HepG2 (cell line): ENCODE measurements around the gene MFSD2B. TPM values are rescaled to one million over a fixed set of nuclear protein-coding genes. Genes with fewer than 3 reads are reported as not detected.

Experiments used
- BRCA1 ChIP-seq: sonication (generic); formaldehyde crosslinking; IDR thresholded peaks from 2 replicates; pipeline ENCODE4 v1.4.0; 2020; ENCODE audit warnings: missing genetic modification reagents
- EED ChIP-seq: sonication (generic); formaldehyde crosslinking; IDR thresholded peaks from 2 replicates; pipeline ENCODE4 v1.5.0; 2020; ENCODE audit warnings: mild to moderate bottlenecking, missing genetic modification reagents
- ETV6 ChIP-seq: sonication (generic); formaldehyde crosslinking; conservative IDR thresholded peaks from 2 replicates; pipeline ENCODE4 v1.4.0; 2020; ENCODE audit warnings: missing genetic modification reagents
- HDAC1 ChIP-seq: sonication (generic); formaldehyde crosslinking; IDR thresholded peaks from 2 replicates; pipeline ENCODE4 v1.5.1; 2020; ENCODE audit warnings: mild to moderate bottlenecking, missing genetic modification reagents
- ISL2 ChIP-seq: sonication (generic); formaldehyde crosslinking; IDR thresholded peaks from 2 replicates; pipeline ENCODE4 v1.5.0; 2020; ENCODE audit warnings: missing genetic modification reagents
- KAT7 ChIP-seq: IDR thresholded peaks from 2 replicates; pipeline ENCODE4 v1.6.1; 2018; ENCODE audit warnings: borderline replicate concordance, missing compliant biosample characterization
- NKX3-1 ChIP-seq: sonication (generic); formaldehyde crosslinking; IDR thresholded peaks from 2 replicates; pipeline ENCODE4 v1.5.0; 2020; ENCODE audit warnings: missing genetic modification reagents
- TCF7L2 ChIP-seq: IDR thresholded peaks from 2 replicates; pipeline ENCODE4 v1.6.1; 2011; ENCODE audit warnings: mild to moderate bottlenecking, low read depth, low read length, moderate library complexity
- TGIF2 ChIP-seq: IDR thresholded peaks from 2 replicates; pipeline ENCODE4 v1.6.1; 2016; ENCODE audit warnings: control low read depth, missing compliant biosample characterization
- ZBTB42 ChIP-seq: sonication (generic); formaldehyde crosslinking; IDR thresholded peaks from 2 replicates; pipeline ENCODE4 v1.5.0; 2020; ENCODE audit warnings: mild to moderate bottlenecking, missing genetic modification reagents
- ZC3H13 ChIP-seq: sonication (generic); formaldehyde crosslinking; IDR thresholded peaks from 2 replicates; pipeline ENCODE4 v1.8.1; 2023; ENCODE audit warnings: mild to moderate bottlenecking, missing genetic modification reagents, moderate library complexity
- ZFP36L1 ChIP-seq: sonication (generic); formaldehyde crosslinking; IDR thresholded peaks from 2 replicates; pipeline ENCODE4 v1.8.0; 2022; ENCODE audit warnings: mild to moderate bottlenecking, missing genetic modification reagents, moderate library complexity
- ZNF251 ChIP-seq: sonication (generic); formaldehyde crosslinking; IDR thresholded peaks from 2 replicates; pipeline ENCODE4 v1.9.0; 2021; ENCODE audit warnings: mild to moderate bottlenecking, missing genetic modification reagents
- ZNF282 ChIP-seq: fragments of 450-650 bp; IDR thresholded peaks from 2 replicates; pipeline ENCODE4 v1.6.1; 2018; ENCODE audit not compliant: partially characterized antibody
- ZNF329 ChIP-seq: sonication (generic); formaldehyde crosslinking; IDR thresholded peaks from 2 replicates; pipeline ENCODE4 v1.9.0; 2021; ENCODE audit warnings: low read depth, mild to moderate bottlenecking, missing genetic modification reagents
- ZNF33B ChIP-seq: sonication (generic); formaldehyde crosslinking; IDR thresholded peaks from 2 replicates; pipeline ENCODE4 v1.5.1; 2020; ENCODE audit warnings: mild to moderate bottlenecking, missing genetic modification reagents
- ZNF431 ChIP-seq: sonication (generic); formaldehyde crosslinking; IDR thresholded peaks from 2 replicates; pipeline ENCODE4 v1.9.0; 2022; ENCODE audit warnings: missing genetic modification reagents, low read depth, mild to moderate bottlenecking, borderline replicate concordance
- ZNF451 ChIP-seq: sonication (generic); formaldehyde crosslinking; IDR thresholded peaks from 2 replicates; pipeline ENCODE4 v1.5.0; 2020; ENCODE audit warnings: mild to moderate bottlenecking, missing genetic modification reagents
- ZNF563 ChIP-seq: sonication (generic); formaldehyde crosslinking; IDR thresholded peaks from 2 replicates; pipeline ENCODE4 v1.8.0; 2022; ENCODE audit warnings: mild to moderate bottlenecking, moderate library complexity, missing genetic modification reagents
- polyA plus RNA-seq, 8 experiments: library from polyadenylated mRNA; depleted of rRNA in 3 of 8; stranded (reverse) in 7 of 8; unstranded in 1 of 8; fragments of >200 nt; fragmentation: Illumina TruSeq in 4 of 8; extraction: Trizol in 4 of 8; gene quantifications; 2 replicates each; pipeline versions ENCODE4 v1.2.1 to v1.2.3, GENCODE V29; 2011 to 2016; ENCODE audit warnings: low read depth in 4 of 8, missing spikeins in 1 of 8, mixed read lengths in 1 of 8; ENCODE audit not compliant: insufficient read depth in 1 of 8
- total RNA-seq, 5 experiments: library from RNA; depleted of rRNA; stranded (reverse); fragments of >200 nt; fragmentation: Illumina TruSeq; extraction: Trizol; gene quantifications; 2 replicates each; pipeline ENCODE4 v1.2.3, GENCODE V29; 2016; ENCODE audit warnings: low read depth in 1 of 5
- TF ChIP-seq, protein P1 (sequence below): sonication (generic); formaldehyde crosslinking; IDR thresholded peaks from 2 replicates; pipeline ENCODE4 v1.5.0; 2020; ENCODE audit warnings: missing genetic modification reagents
- TF ChIP-seq, protein P2 (sequence below): sonication (generic); formaldehyde crosslinking; IDR thresholded peaks from 2 replicates; pipeline ENCODE4 v1.5.0; 2020; ENCODE audit warnings: missing genetic modification reagents
- TF ChIP-seq, protein P3 (sequence below): sonication (generic); formaldehyde crosslinking; IDR thresholded peaks from 2 replicates; pipeline ENCODE4 v1.4.0; 2020; ENCODE audit warnings: missing genetic modification reagents
- TF ChIP-seq, protein P4 (sequence below): sonication (generic); formaldehyde crosslinking; IDR thresholded peaks from 2 replicates; pipeline ENCODE4 v1.5.0; 2020; ENCODE audit warnings: mild to moderate bottlenecking, missing genetic modification reagents

MFSD2B gene
- total and polyA plus RNA-seq, 2 of the 13 experiments (the other 11 are each of a cell fraction or from before 2014, with no cell fraction given), result 0.21 to 0.93 TPM

DNA sequence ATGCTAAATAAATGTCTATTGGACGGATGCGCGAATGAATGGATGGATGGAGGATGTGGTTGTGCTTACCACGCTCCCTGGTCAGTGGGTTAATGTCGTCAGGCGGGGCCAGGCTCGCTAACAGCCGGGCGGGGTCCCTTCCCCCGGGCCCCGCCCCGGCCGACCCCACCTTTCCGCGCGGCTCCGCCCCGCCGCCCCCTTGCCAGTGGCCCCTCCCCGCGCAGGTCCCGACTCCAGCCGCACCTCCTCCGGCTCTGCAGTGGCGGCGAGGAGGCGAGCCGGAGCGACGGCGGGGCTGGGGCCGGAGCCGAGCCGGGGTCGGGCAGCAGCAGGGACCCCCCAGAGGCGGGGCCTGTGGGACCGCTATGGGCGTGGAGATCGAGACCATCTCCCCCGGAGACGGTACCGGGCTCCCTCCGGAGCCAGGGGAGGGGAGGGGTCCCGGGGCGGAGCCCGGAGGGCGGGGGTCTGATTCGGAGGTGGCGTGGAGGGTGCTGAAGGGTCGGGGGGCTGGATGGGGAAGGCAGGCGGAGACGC lies 39.7 kb downstream of the MFSD2B start, which contains the start of gene FKBP1B (continued):
- TF ChIP-seq ZNF329, result peak; percentile 34; the same call in 1 of the 2 replicates
- TF ChIP-seq ZNF563 (CRISPR knock-in tag), result no peak
- no peak for TF ChIP-seq NKX3-1 (CRISPR knock-in tag)
- TF ChIP-seq, protein P1, sequence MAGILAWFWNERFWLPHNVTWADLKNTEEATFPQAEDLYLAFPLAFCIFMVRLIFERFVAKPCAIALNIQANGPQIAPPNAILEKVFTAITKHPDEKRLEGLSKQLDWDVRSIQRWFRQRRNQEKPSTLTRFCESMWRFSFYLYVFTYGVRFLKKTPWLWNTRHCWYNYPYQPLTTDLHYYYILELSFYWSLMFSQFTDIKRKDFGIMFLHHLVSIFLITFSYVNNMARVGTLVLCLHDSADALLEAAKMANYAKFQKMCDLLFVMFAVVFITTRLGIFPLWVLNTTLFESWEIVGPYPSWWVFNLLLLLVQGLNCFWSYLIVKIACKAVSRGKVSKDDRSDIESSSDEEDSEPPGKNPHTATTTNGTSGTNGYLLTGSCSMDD (CRISPR knock-in tag), result no peak
- no peak for TF ChIP-seq ZFP36L1 (CRISPR knock-in tag)
- TF ChIP-seq ETV6, result no peak
- TF ChIP-seq ZNF451 (CRISPR knock-in tag), result no peak
- no peak for TF ChIP-seq BRCA1
- TF ChIP-seq ZNF282, result no peak
- TF ChIP-seq ZC3H13 (CRISPR knock-in tag), result no peak; the same call in 1 of the 2 replicates
- 0 out of 2 replicates have a peak, but pooled peaks have one; percentile 40 for TF ChIP-seq KAT7 (CRISPR knock-in tag)
- no peak for TF ChIP-seq ZNF431 (CRISPR knock-in tag)
- TF ChIP-seq, protein P2, sequence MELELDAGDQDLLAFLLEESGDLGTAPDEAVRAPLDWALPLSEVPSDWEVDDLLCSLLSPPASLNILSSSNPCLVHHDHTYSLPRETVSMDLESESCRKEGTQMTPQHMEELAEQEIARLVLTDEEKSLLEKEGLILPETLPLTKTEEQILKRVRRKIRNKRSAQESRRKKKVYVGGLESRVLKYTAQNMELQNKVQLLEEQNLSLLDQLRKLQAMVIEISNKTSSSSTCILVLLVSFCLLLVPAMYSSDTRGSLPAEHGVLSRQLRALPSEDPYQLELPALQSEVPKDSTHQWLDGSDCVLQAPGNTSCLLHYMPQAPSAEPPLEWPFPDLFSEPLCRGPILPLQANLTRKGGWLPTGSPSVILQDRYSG, result no peak
- TF ChIP-seq TGIF2 (CRISPR knock-in tag), result peak; percentile 45; the same call in 1 of the 2 replicates
- TF ChIP-seq, protein P3, sequence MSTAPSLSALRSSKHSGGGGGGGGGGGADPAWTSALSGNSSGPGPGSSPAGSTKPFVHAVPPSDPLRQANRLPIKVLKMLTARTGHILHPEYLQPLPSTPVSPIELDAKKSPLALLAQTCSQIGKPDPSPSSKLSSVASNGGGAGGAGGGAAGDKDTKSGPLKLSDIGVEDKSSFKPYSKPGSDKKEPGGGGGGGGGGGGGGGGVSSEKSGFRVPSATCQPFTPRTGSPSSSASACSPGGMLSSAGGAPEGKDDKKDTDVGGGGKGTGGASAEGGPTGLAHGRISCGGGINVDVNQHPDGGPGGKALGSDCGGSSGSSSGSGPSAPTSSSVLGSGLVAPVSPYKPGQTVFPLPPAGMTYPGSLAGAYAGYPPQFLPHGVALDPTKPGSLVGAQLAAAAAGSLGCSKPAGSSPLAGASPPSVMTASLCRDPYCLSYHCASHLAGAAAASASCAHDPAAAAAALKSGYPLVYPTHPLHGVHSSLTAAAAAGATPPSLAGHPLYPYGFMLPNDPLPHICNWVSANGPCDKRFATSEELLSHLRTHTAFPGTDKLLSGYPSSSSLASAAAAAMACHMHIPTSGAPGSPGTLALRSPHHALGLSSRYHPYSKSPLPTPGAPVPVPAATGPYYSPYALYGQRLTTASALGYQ (CRISPR knock-in tag), result no peak
- TF ChIP-seq ZBTB42 (CRISPR knock-in tag), result no peak
- TF ChIP-seq HDAC1, result peak; percentile 56; the same call in 1 of the 2 replicates
- TF ChIP-seq ZNF33B (CRISPR knock-in tag), result no peak
- 0 out of 2 replicates have a peak, but pooled peaks have one; percentile 25 for TF ChIP-seq EED (CRISPR knock-in tag)
- TF ChIP-seq ISL2 (CRISPR knock-in tag), result no peak
- TF ChIP-seq, protein P4, sequence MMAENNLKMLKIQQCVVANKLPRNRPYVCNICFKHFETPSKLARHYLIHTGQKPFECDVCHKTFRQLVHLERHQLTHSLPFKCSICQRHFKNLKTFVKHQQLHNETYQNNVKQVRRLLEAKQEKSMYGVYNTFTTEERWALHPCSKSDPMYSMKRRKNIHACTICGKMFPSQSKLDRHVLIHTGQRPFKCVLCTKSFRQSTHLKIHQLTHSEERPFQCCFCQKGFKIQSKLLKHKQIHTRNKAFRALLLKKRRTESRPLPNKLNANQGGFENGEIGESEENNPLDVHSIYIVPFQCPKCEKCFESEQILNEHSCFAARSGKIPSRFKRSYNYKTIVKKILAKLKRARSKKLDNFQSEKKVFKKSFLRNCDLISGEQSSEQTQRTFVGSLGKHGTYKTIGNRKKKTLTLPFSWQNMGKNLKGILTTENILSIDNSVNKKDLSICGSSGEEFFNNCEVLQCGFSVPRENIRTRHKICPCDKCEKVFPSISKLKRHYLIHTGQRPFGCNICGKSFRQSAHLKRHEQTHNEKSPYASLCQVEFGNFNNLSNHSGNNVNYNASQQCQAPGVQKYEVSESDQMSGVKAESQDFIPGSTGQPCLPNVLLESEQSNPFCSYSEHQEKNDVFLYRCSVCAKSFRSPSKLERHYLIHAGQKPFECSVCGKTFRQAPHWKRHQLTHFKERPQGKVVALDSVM, result no peak
- no peak for TF ChIP-seq TCF7L2
- no peak for TF ChIP-seq ZNF251 (CRISPR knock-in tag)
